ENCODE measurements around the gene CLDN19. TPM values are rescaled to one million over a fixed set of nuclear protein-coding genes. Genes with fewer than 3 reads are reported as not detected.

The CLDN19 gene
- total RNA-seq, 1 experiment from 2014 or later, result 12.5 TPM

DNA sequence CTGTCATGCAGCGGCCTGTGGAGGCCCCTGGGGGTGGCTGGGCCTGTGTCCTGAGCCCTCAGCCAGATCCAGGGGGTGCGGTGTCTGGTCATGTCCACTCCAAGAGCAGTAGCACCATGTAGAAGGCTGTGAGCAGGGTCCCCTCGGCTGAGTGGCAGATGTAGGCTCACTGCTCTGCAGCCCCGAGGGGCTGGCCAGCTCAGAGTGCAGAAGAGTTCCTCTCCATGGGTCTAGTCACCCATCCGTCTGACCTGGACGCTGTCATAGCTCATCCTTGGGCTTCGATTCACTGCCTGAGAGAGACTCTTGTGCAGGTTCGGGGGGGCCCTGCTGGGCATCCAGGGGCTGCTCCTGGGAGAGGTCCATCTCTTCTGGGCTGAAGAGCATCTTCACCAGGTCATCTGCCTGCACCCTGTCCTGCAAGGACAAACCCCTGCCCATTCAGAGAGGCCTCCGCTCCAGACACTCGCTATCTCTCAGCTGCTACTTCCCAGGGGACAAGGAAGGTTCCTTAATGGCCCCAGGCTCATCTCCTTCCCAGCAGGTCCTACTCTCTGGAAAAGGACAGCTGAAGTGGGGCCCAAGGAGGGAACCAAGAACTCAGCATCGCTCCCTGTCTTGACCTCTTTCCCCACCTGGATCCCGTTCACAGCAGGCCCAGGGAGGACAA is 6.5 kb upstream of the CLDN19 start:
- no CpG with 5 or more reads among the region's 12 CpGs for WGBS (ENCODE audit: extremely low coverage, insufficient read length, low lambda C conversion rate)
- Mint-ChIP-seq H3K9me3 (peaks cover 6 to 8% of the 10 kb centered on the region in 2 experiments), H3K4me1 (peaks cover 20% of the 10 kb centered on the region in 2 experiments), H3K27ac (peak overlapping the region in 1 of 3 experiments; percentile 42; a peak in 1 of 7 replicates), H3K4me3 (no peak overlapping the region), H3K27me3 (ENCODE audit: low read depth) (no peaks in the 10 kb centered on the region; the same call in 1 of the 2 replicates), H3K36me3 (ENCODE audit: insufficient read depth in 1 of 3, low read depth in 3 of 3) (peaks cover 24 to 47% (median 44%) of the 10 kb centered on the region in 3 experiments)
- no peak overlapping the region for H3T11ph ChIP-seq (ENCODE audit: low read length)
- no peaks in the 10 kb centered on the region for H3K79me1 ChIP-seq (ENCODE audit: insufficient read depth, low read depth, low read length, poor library complexity, severe bottlenecking)
- H2AFZ ChIP-seq (ENCODE audit: low read length), result no peak overlapping the region
- H2BK20ac ChIP-seq (ENCODE audit: low read depth, low read length, poor library complexity, severe bottlenecking), result no peak overlapping the region
- no peaks in the 10 kb centered on the region for H4K20me1 ChIP-seq (ENCODE audit: control insufficient read depth, insufficient read depth, insufficient read length)
- no peak for DNase-seq
- H3K9ac ChIP-seq (ENCODE audit: extremely low read depth, insufficient read length, low read length), result no peak overlapping the region
- H3K4me1 ChIP-seq (ENCODE audit: insufficient read depth, low read length), result no peaks in the 10 kb centered on the region
- TF ChIP-seq CTCF (conservative IDR thresholded peaks at IDR 0.05), result no peak
- no peaks in the 10 kb centered on the region for H3K9me3 ChIP-seq (ENCODE audit: control insufficient read depth, low read depth, low read length)
- H2AK5ac ChIP-seq (ENCODE audit: insufficient read length, low read length), result no peak overlapping the region
- H3K4ac ChIP-seq (ENCODE audit: low read depth, low read length), result no peak overlapping the region
- no peak overlapping the region for H2BK15ac ChIP-seq (ENCODE audit: low read depth, low read length)
- no peaks in the 10 kb centered on the region for H3K27me3 ChIP-seq (ENCODE audit: insufficient read depth, low read length)
- H4K8ac ChIP-seq (replicated peaks; ENCODE audit: insufficient read length, low read depth, low read length), result no peak overlapping the region
- no peak overlapping the region for H3K14ac ChIP-seq (ENCODE audit: insufficient read depth, low read length)
- H3K4me2 ChIP-seq (ENCODE audit: insufficient read depth, insufficient read length, low read length), result no peak overlapping the region
- H3K79me2 ChIP-seq (ENCODE audit: insufficient read depth, low read length), result no peaks in the 10 kb centered on the region
- H2BK120ac ChIP-seq (ENCODE audit: low read depth, low read length, poor library complexity, severe bottlenecking), result no peak overlapping the region
- H2BK12ac ChIP-seq (ENCODE audit: insufficient read length, low read depth, low read length), result no peak overlapping the region
- H3K56ac ChIP-seq (ENCODE audit: insufficient read length, low read depth, low read length), result no peak overlapping the region
- H3K18ac ChIP-seq (ENCODE audit: insufficient read length, low read depth, low read length), result no peak overlapping the region
- no peak overlapping the region for H3K23ac ChIP-seq (ENCODE audit: insufficient read length, low read depth, low read length)
- H4K91ac ChIP-seq (ENCODE audit: insufficient read length, low read depth, low read length), result no peak overlapping the region
- no peak overlapping the region for H4K5ac ChIP-seq (ENCODE audit: insufficient read length, low read depth, low read length)
- no peaks in the 10 kb centered on the region for H3K23me2 ChIP-seq (ENCODE audit: insufficient read length, low read depth, low read length, poor library complexity, severe bottlenecking)
- no peak overlapping the region for H2BK5ac ChIP-seq (ENCODE audit: insufficient read length, low read length)
- no peak overlapping the region for H3K27ac ChIP-seq (ENCODE audit: insufficient read length, low read depth, low read length)

Data from H9 (cell line).